Heart left ventricle (tissue), 13 donors: ENCODE data around the gene DOP1A.

Experiments
- CTCF ChIP-seq, 12 donors: fragments of 200-600 bp; sonication (generic) in 4 of 12; IDR thresholded peaks; one replicate each; pipeline versions ENCODE4 v1.5.0 to v1.8.0; 2018 to 2022; ENCODE audit warnings: antibody characterized with exemption in 12 of 12, mild to moderate bottlenecking in 5 of 12
- POLR2A ChIP-seq, 2 donors: fragments of 450-650 bp; IDR thresholded peaks; one replicate each; pipeline ENCODE4 v1.6.1; 2017; ENCODE audit warnings: antibody characterized with exemption in 2 of 2, mild to moderate bottlenecking in 2 of 2, moderate library complexity in 2 of 2
- donor health status: ischemic (EF 13 %, LVEDD 7.1; RV severe dilation, severe dysfunction).
- donor health status: DM: no; HTN: yes; CAD: no.
- donor health status: DM: no; HTN: no; CAD: no.
- donor health status: ischemic (EF 25% LVEDD 6.9; RV normal size, moderate dysfunction).
- donor health status: ischemic (EF 25% LVEDD 5.7; RV mildly dilated, moderate dysfunction).
- donor health status: ischemic (EF 35%, LVEDD 5.7; RV mildly dilated, moderate dysfunction).
- donor health status: nonischemic (EF 11% LVEDD 7.7; RV severe dilation, severe dysfunction).
- donor health status: DM: yes; HTN: yes; CAD: no.
- donor health status: PGD.
- donor health status: ischemic (EF 29% LVEDD 5.4; RV normal size, mild dysfunction).
- donor health status: nonischemic (EF 23%, LVEDD 6.1; RV moderate dilation, normal function).

DNA sequence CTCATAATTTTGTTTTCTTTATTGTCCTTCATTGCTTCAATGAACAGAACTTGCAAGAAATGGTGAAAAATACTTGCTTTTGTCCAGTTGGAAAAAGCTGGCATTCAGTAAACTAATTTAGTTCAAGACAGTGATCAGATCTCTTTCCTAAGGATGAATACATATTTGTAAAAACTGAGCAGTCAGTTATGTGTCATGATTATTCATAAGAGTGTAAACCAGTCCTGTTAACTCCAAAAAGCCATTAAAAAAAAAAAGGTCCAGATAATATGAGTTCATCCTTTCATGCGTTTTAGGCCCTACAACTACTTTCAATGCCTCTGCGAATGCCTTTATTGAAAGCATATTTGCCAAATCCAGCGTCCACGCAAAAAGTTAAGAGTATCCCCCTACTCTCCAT, 125.0 kb downstream of the DOP1A start:
- no peak for TF ChIP-seq POLR2A (IDR thresholded peaks at IDR 0.05)
- TF ChIP-seq CTCF (IDR thresholded peaks at IDR 0.05) = no peak
